Spleen (tissue), 11 donors: ENCODE results near the gene DSC3. TPM values are rescaled to one million over a fixed set of nuclear protein-coding genes. Genes with fewer than 3 reads are reported as not detected.

Source experiments
- DNase-seq: peaks from one replicate; pipeline ENCODE4 v3.0.0-alpha.2; 2020
- H3K27ac ChIP-seq, 8 donors: fragments of 200-600 bp; sonication (generic) in 7 of 8; 1 replicate in 4 of 8; 2 replicates in 4 of 8; pipeline versions ENCODE4 v1.5.0 to v1.8.0; 2016 to 2021; ENCODE audit warnings: inconsistent platforms in 4 of 8, mild to moderate bottlenecking in 4 of 8, moderate library complexity in 1 of 8
- H3K27me3 ChIP-seq, 7 donors: fragments of 200-600 bp; sonication (generic) in 6 of 7; replicated peaks in 1 of 7; 1 replicate in 4 of 7; 2 replicates in 3 of 7; pipeline versions ENCODE4 v1.5.0 to v1.8.0; 2016 to 2021; ENCODE audit warnings: inconsistent platforms in 3 of 7, mild to moderate bottlenecking in 1 of 7
- H3K36me3 ChIP-seq, 6 donors: fragments of 200-600 bp; sonication (generic) in 5 of 6; 1 replicate in 4 of 6; 2 replicates in 2 of 6; pipeline versions ENCODE4 v1.5.0 to v1.8.0; 2016 to 2021; ENCODE audit warnings: inconsistent platforms in 2 of 6
- H3K4me1 ChIP-seq, 6 donors: fragments of 200-600 bp; sonication (generic) in 5 of 6; 1 replicate in 3 of 6; 2 replicates in 3 of 6; pipeline versions ENCODE4 v1.5.0 to v1.8.0; 2016 to 2021; ENCODE audit warnings: inconsistent platforms in 3 of 6
- H3K4me3 ChIP-seq, 8 donors: fragments of 200-600 bp; sonication (generic) in 7 of 8; 1 replicate in 4 of 8; 2 replicates in 4 of 8; pipeline versions ENCODE4 v1.5.0 to v1.8.0; 2016 to 2021; ENCODE audit warnings: inconsistent platforms in 4 of 8, mild to moderate bottlenecking in 4 of 8, moderate library complexity in 2 of 8
- H3K9me3 ChIP-seq, 8 donors: fragments of 200-600 bp; sonication (generic) in 7 of 8; 1 replicate in 4 of 8; 2 replicates in 4 of 8; pipeline versions ENCODE4 v1.5.0 to v1.8.0; 2016 to 2021; ENCODE audit warnings: inconsistent platforms in 4 of 8
- POLR2A ChIP-seq, 3 donors: fragments of 450-650 bp; IDR thresholded peaks; one replicate each; pipeline ENCODE4 v1.5.1; 2017; ENCODE audit warnings: antibody characterized with exemption in 3 of 3, mild to moderate bottlenecking in 1 of 3
- POLR2AphosphoS5 ChIP-seq, 3 donors: sonication (generic); formaldehyde crosslinking; IDR thresholded peaks; one replicate each; pipeline ENCODE4 v1.5.1; 2017; ENCODE audit warnings: antibody characterized with exemption in 3 of 3
- WGBS, 5 donors: extraction: QIAGEN DNeasy Blood & Tissue Kit in 3 of 5; methylation state at CpG; one replicate each; pipeline versions ENCODE4 v1.1.5 to v1.1.7; 2013 to 2018; 5-methylcytosine and 5-hydroxymethylcytosine counted together
- intact Hi-C: fragments of 100-400 bp; cut with DNase I; formaldehyde crosslinking; loops from one replicate; pipeline ENCODE4 v1.15.0; 2023; ENCODE audit warnings: low total_unique reads
- polyA plus RNA-seq, 3 donors: library from polyadenylated mRNA; stranded (reverse); fragments of 200-250 nt; gene quantifications; one replicate each; pipeline ENCODE4 v1.2.1, GENCODE V29; 2013
- total RNA-seq, 7 donors: library from RNA; depleted of rRNA in 3 of 7; stranded (reverse); fragments of >200 nt in 3 of 7; fragmentation: NEBNext Ultra II Directional in 4 of 7; extraction: Animal tissue kit (Norgen Biotek cat#: 25700) in 4 of 7; gene quantifications; one replicate each; pipeline versions ENCODE4 v1.1.0 to v1.2.1, GENCODE V29; 2016 to 2021
- TF ChIP-seq, protein P1 (sequence below), 11 experiments: fragments of 200-600 bp in 7 of 11; fragments of 450-650 bp in 4 of 11; sonication (generic) in 4 of 11; IDR thresholded peaks in 8 of 11; conservative IDR thresholded peaks in 3 of 11; 1 replicate in 7 of 11; 2 replicates in 4 of 11; pipeline versions ENCODE4 v1.4.0 to v1.8.0; 2016 to 2021; ENCODE audit warnings: antibody characterized with exemption in 11 of 11, inconsistent platforms in 4 of 11, mild to moderate bottlenecking in 1 of 11
- donor health status: healthy with polysubstance abuse.
- donor health status: DM: no; HTN: no; CAD: no; lungs with moderate emphysema.
- donor health status: DM: no; HTN: no; CAD: no.
- donor health status: Bipolar disorder and iron deficiency.
- donor health status: healthy.
- donor health status: DM: no; HTN: no; CAD: no.
- donor health status: DM: yes; HTN: yes; CAD: no.

The DSC3 gene
- total and polyA plus RNA-seq, 10 donors, result 0.03 to 0.14 (median 0.07) TPM; not detected in 6

DNA sequence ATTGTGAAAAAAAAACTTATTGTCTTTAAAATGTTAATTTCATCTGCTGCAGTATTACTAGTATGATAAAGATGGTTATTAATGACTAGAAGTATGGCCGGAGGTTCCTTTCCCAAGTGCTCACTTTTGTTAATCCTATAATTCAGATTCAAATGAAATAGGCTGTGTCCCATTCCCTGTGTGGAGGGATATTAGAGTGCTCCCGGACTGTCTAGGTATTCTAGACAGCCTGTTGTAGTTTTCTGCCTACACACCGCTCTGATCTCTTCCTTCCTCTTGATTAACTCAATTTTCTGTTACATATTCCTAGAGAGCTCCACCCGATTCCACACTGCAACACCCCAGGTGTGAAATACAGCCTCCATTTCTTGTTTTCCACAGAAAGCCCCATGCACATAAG lies 15.4 kb upstream of the DSC3 start:
- no peaks in the 10 kb centered on the region for H3K36me3 ChIP-seq
- TF ChIP-seq POLR2A (IDR thresholded peaks at IDR 0.05) (no peak), POLR2AphosphoS5 (IDR thresholded peaks at IDR 0.05) (no peak)
- TF ChIP-seq, protein P1, sequence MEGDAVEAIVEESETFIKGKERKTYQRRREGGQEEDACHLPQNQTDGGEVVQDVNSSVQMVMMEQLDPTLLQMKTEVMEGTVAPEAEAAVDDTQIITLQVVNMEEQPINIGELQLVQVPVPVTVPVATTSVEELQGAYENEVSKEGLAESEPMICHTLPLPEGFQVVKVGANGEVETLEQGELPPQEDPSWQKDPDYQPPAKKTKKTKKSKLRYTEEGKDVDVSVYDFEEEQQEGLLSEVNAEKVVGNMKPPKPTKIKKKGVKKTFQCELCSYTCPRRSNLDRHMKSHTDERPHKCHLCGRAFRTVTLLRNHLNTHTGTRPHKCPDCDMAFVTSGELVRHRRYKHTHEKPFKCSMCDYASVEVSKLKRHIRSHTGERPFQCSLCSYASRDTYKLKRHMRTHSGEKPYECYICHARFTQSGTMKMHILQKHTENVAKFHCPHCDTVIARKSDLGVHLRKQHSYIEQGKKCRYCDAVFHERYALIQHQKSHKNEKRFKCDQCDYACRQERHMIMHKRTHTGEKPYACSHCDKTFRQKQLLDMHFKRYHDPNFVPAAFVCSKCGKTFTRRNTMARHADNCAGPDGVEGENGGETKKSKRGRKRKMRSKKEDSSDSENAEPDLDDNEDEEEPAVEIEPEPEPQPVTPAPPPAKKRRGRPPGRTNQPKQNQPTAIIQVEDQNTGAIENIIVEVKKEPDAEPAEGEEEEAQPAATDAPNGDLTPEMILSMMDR (IDR thresholded peaks at IDR 0.05 in 8 of 11, conservative IDR thresholded peaks at IDR 0.05 in 3 of 11), result no peak
- no peak overlapping the region for H3K4me3 ChIP-seq
- no peak overlapping the region for H3K27ac ChIP-seq
- 72 to 92% (median 79%) methylated on average over 4 of the region's 4 CpGs for WGBS, 5 donors
- no peak for DNase-seq
- H3K9me3 ChIP-seq, result peaks cover 0 to 9% (median 2%) of the 10 kb centered on the region in 8 donors
- H3K4me1 ChIP-seq, result no peaks in the 10 kb centered on the region
- intact Hi-C loops, result no loop called here
- H3K27me3 ChIP-seq, result no peaks in the 10 kb centered on the region

GRCh38 chr18:31057051-31057450 lies 14.5 kb upstream of the DSC3 start:
- WGBS, 5 donors, result 65 to 80% (median 68%) methylated on average over 5 of the region's 5 CpGs
- Histone ChIP-seq H3K4me1 (no peaks in the 10 kb centered on the region), H3K27me3 (no peaks in the 10 kb centered on the region), H3K9me3 (peaks cover 0 to 9% (median 2%) of the 10 kb centered on the region in 8 donors), H3K36me3 (no peaks in the 10 kb centered on the region), H3K4me3 (no peak overlapping the region), H3K27ac (no peak overlapping the region)
- intact Hi-C loops, result no loop called here
- DNase-seq, result no peak
- TF ChIP-seq POLR2A (IDR thresholded peaks at IDR 0.05), result no peak
- TF ChIP-seq, protein P1 (IDR thresholded peaks at IDR 0.05 in 8 of 11, conservative IDR thresholded peaks at IDR 0.05 in 3 of 11), result no peak
- TF ChIP-seq POLR2AphosphoS5 (IDR thresholded peaks at IDR 0.05), result no peak

DNA sequence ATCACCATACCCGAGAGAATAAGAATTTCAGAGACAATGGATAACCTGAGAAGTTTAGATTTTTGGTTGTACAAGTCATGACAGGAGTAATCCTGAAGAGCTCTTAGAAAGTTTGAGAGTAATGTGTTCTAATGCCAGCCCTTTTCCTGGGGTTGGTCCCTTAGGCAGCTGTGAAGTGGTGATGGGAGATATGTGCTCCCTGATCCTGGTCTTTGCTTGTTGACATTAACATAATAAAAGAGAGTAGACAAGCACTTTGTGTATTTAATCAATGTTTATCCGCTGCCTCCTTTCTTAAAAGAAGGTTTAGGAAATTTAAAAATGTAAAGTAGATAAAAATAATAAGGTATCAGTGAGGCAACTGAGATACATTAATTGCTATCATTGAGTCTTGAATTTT lies 13.8 kb upstream of the DSC3 start:
- no peak for DNase-seq
- TF ChIP-seq, protein P1 (IDR thresholded peaks at IDR 0.05 in 8 of 11, conservative IDR thresholded peaks at IDR 0.05 in 3 of 11), result no peak
- TF ChIP-seq POLR2A (IDR thresholded peaks at IDR 0.05), result no peak
- no peak for TF ChIP-seq POLR2AphosphoS5 (IDR thresholded peaks at IDR 0.05)
- Histone ChIP-seq H3K27me3 (no peaks in the 10 kb centered on the region), H3K4me1 (no peaks in the 10 kb centered on the region), H3K4me3 (no peak overlapping the region), H3K9me3 (peaks cover 0 to 9% (median 2%) of the 10 kb centered on the region in 8 donors), H3K36me3 (no peaks in the 10 kb centered on the region), H3K27ac (no peak overlapping the region)
- intact Hi-C loops, result no loop called here
- 68 to 75% (median 75%) methylated on average over 2 of the region's 2 CpGs for WGBS, 5 donors

- Histone ChIP-seq H3K4me3 (no peak overlapping the region), H3K27me3 (no peaks in the 10 kb centered on the region), H3K9me3 (peaks cover 0 to 9% (median 2%) of the 10 kb centered on the region in 8 donors), H3K27ac (no peak overlapping the region), H3K4me1 (no peaks in the 10 kb centered on the region), H3K36me3 (no peaks in the 10 kb centered on the region)
- DNase-seq, result no peak
- WGBS, 5 donors, result 79 to 86% (median 81%) methylated on average over 3 of the region's 3 CpGs
- TF ChIP-seq, protein P1 (IDR thresholded peaks at IDR 0.05 in 8 of 11, conservative IDR thresholded peaks at IDR 0.05 in 3 of 11), result no peak
- TF ChIP-seq POLR2AphosphoS5 (IDR thresholded peaks at IDR 0.05) (no peak), POLR2A (IDR thresholded peaks at IDR 0.05) (no peak)
- intact Hi-C loops, result no loop called here
These were observed 8.1 kb upstream of the DSC3 start for GRCh38 chr18:31050635-31051034.
